Measurements from ENCODE around the gene ADAMTS9.

ADAMTS9 gene

DNA sequence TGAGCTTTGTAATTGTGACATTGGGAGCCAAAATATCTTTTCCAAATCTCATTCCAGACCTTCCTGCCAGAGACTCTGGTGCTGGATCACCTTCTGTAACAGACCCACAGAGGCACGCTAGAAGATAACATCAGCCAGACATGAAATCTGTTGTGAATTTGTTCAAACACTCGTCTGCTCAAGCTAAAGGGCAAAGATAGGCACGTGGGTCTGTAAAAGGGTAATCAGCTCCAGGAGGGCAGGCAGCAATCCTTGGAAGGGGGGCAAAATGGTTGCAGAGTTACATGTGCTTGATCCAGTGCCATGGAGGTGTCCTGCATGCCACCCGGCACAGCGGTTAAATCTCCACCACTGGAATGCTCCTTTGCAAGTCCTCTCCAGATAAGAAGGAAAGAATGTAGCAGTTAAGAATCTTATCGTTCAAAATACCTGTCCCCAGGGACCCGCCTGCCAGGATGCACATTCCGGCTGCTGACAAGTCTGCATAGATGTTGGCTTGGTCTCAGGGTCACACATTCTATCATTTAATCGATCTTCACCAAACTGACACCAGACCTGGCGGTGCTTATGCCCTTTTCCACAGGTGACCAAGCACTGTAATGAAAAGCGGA is 74.8 kb downstream of the ADAMTS9 start:
- DNase-seq, result no peak

DNA sequence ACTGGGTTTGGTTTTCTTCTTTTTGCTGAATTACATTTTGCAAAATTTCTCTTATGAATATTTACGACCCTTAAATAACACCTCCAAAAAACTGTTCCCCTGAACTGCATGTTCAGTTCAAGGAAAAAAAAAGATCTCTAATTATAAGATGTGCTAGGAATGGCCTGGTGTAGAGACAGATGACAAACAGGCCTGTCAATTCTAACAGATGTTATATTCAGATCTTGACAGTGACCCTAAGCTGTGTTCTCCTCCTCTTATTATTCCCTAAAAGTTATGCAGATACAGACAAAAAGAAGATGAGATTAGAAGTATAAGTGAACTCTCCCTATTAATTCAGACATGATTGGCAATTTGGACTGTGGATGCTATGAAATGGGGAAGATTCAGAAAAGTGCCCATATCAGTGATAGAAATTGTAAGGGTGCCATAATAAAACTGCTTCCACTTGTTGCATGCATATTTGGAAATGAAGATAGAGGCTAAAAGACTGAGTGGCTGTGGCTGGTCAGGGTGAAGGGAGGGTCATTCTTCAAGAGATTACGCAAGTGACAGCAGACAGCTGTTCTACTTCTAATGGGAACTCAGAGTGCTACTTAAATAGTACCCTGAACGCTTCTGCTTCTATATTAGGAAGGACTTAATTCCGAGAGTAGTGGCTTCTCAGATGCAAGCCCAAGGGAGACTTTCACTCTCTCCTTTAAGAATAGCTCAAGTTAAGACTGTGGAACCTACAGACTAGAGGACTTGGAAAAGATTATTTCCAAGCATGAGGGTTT is 75.5 kb downstream of the ADAMTS9 start:
- DNase-seq, result no peak

DNA sequence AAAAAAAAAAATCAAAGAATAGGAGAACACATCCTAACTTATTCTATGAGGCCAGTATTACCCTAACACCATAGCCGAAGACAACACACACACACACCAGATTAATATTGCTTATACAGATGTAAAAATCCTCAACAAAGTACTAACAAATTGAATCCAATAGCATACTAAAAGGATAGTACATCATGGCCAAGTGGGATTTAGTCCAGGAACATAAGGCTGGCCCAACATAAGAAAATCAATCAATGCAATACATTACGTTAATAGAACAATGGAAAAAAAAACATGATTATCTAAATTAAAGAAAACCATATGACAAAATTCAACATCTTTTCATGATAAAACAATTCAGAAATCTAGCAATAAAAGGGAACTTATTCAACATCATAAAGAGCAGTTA is 79.1 kb downstream of the ADAMTS9 start:
- DNase-seq, result no peak

DNA sequence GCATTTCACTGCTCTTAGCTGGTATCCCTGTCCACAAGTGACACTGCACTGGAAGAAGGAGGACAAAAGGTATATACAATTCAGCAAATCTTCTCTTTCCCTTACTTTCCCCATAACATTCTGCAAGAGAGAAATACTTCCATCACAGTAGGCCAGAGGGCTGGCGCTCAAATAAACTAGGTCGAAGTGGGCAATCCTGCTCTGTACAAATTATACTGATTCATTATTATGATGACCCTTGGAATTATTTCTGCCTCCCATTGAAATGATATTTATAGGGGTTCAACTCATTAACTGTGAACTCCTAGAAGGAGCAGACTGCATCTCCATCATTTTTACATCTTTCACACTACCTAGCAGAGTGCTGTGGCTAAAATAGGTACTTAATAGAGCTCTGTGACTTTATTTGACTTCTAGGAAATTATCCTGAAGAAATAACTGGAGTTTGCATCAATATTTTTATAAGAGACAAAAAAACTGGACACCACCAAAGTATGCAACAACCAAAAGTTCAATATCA is 80.7 kb downstream of the ADAMTS9 start:
- no peak for DNase-seq

DNA sequence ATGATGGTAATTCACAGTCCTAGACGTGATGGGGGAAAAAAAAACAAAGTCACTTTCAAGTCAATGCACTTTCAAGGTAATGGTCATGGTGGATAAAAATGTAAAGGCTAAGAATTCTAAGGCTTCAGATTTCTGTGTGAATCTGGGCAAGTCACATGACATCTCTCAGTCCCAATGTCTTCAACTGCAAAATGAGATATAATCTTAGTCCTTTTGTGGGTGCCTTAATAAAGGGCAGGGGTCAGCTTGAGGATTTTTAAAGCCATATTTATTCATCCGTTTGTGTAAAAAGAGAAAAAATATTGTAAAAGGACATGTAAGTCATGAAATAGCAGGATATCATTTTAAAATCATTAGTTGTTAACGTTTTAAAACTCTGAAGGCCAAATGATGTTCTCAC is 83.5 kb downstream of the ADAMTS9 start:
- DNase-seq, result no peak

DNA sequence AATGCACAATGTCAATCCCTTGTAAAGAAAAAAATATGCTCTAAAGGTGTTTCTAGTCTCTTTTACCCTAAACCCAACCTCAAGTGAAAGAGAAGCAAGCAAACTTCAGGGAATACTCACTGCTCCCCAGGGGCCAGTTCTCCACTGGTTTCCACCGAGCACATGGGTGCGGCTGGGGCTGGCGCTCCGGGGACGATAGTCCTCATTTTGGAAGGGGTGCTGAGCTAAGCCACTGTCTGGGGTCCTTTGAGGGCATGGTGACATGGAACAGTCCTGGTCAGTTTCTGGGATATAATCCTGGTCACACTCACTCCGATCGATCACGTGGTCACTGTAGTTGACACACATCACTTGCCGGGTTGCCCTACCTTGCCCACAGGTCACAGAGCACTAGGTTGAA is 86.0 kb downstream of the ADAMTS9 start:
- no peak for DNase-seq

DNA sequence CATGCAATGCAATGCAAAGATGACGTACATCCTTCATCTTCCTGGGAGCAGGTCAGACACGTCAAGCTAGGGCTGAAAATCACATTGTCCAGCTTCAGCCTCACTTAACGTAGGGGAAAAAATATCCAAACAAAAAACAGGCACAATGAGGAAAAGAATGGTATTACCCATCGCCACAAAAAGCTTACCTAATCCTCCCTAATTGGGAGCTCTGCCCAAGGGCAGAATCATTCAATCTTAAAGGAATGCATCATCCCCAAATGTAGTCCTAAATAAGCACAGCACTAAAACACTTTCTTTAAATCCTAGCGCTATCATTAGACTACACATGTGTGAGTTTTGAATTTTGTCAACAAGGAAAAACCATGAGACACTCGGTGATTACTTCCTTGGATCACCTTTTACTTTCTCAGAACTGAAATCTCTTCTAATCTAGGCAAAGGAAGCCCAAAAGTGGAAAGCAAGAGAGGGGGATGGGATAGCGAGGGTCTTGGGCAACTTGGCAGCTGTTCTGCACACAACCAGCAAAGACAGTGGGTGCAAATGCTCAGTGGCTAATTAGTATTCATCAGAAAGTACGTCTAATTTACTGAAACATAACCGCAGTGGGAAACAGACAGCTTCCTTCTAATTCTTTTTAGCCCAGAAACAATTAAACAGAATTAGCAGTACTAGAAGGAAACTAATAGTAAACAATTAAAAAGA is 87.4 kb downstream of the ADAMTS9 start:
- no peak for DNase-seq

DNA sequence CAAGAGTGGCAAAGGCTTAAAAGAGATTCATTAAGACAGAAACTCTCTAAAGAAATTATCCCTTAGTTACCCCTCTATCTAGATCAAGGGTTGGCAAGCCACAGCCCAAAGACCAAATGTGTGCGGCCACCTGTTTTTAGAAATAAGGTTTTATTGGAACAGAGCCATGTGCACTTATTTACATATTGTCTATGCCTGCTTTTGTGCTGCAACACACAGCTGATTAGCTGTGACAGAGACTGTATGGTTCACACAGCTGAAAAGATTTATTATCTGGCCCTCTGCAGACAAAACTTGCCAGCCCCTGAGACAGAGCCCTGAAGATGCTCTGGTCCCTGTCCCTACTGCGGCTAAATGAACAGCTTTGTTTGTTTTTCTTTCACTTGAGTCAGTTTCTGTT is 88.1 kb downstream of the ADAMTS9 start:
- DNase-seq, result no peak

DNA sequence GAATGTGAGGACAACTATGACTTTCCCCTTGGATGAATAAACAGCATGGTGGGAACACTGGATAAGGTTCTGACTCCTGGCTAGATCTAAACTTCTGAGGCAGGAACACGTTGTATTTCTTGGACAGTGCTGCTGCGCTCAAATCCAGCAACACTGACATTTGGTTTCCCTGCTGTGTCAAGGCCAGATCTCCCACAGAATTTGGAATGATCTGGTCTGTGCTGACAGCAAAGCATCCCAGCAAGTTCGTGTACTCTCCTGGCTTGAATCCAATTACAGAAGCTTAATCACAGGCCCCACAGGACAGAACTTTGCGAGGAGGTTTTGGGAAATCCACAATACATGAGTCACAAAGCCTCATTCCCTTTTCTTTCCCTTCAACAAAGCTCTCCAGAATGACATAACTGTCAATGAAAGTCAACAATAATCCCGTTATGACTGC is 92.5 kb downstream of the ADAMTS9 start:
- no peak for DNase-seq

DNA sequence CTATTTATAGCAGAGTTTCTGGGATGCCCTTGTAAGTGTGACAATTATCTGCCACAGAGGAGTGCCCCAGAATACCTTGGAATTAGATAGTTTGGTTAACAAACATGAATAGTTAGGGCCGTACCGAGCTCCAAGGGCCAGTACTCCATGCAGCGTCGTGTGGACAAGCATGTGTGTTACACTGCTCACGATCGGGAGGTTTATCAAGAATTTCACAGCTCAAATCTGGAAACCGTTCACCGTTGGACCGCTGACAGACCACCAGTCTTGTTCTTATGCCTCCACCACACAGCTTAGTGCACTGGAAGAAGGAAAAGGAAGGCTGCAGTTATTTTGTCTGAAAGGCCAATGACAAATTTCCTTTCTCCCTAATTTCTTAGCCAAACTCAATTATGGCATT is 93.7 kb downstream of the ADAMTS9 start:
- DNase-seq, result no peak

DNA sequence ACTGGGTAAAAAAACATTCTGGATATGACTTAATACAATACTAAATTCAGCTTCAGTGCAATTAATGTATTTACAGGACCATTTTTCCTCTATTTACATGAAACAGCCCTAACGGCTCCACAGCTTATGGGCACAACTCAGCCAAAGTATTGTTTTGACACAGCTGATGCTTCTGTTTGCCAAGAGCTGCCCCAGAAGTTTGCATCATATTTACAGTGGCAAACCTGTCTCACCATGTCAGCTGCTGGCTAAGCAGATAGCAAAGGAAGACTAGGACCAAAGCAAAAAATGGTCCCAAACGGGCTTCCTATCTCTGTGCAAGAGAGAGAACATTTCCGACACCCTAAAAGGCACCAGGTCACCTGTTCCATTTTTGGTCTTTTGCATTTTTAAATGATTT is 94.5 kb downstream of the ADAMTS9 start:
- DNase-seq, result no peak

DNA sequence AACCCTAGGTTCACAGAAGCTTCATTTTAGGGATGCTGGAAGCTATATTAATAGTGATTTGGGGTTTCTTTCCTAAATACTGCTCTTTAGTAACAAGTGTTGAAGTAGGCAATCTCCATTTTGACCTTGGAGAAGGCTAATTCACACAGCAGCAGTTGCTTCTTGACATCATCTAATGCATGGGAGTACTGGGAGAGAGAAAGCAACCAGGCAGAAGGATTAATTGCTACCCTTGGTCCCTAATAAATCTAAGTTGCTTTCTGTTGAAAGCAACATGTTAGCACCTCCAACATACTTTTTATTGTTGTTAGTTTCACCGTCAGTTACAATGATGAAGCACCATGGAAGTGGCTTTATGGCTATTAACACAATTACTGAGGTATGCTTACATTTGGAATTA is 96.2 kb downstream of the ADAMTS9 start:
- no peak for DNase-seq

DNA sequence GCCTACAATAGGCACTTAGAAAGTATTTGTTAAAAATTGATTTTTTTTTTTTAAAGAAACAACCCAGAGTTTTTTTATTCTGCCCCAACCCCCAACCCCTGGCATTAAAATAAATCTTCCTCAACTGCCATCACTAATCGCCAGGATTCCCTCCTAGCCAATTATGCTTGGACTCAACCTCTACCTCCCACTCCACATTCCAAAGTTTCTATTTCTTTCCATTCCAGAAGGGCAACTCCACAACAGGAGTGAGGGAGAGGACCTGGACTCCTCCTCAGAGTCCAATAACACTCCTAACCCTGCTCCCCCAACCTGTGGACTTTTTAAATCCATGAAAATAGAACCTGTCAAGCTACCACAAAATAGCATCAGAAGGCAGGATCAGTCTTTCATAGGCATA is 99.4 kb downstream of the ADAMTS9 start:
- DNase-seq, result no peak

DNA sequence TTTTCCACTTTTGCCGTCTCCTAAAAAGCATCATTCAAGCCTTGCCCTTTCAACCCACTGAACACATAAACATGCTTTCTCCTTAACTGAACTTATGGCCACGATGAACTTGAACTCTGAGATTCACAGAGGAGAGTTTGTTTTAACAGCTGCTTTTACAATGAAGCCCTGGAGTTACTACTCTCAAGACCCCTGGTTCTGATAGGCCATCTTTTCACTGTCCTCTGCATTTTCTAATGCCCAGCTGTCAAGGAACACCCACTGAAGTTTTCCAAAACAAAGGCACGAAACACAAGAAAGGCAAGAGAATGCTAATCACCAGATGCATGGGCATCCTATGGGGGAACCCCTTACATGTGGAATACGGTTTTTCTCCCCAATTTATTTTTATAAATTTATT is 100.8 kb downstream of the ADAMTS9 start:
- DNase-seq, result no peak

DNA sequence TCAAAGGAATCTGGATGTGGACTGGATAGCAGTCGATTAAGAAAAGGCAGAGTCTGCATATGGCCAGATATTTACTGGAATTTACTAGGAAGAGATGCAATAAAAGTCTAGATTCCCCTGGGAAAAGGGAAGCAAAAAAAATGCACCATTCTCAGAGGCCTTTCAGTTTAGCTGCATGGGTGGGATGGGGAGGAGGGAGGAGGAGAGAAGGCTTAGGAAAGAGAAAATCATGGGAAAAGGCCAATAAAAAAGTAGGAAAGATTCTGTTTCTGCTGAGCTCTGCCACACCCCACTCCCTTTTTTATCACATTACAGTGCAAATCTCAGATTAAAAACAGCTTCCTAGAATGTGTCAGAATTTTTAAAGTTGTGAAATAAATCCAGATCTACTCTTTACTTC is 103.6 kb downstream of the ADAMTS9 start:
- no peak for DNase-seq

DNA sequence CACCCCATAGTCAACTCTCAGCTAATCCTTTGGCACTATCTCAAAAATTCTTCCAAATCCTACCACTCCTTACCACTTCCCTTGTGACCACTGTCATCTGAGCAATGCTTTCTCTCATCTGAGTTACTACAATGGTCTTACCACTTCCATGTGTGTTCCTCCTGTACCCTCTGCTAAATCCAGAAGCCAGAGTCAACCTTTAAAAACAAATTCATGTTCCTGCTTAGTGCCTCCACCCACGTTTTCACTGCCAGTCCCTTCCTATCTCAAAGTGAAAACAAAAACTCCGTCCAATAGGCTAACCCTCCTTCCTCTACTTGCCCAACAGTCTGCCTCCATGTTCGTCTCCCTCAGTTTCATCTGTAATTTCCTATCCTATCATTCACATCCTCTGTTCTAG is 109.0 kb downstream of the ADAMTS9 start:
- no peak for DNase-seq

DNA sequence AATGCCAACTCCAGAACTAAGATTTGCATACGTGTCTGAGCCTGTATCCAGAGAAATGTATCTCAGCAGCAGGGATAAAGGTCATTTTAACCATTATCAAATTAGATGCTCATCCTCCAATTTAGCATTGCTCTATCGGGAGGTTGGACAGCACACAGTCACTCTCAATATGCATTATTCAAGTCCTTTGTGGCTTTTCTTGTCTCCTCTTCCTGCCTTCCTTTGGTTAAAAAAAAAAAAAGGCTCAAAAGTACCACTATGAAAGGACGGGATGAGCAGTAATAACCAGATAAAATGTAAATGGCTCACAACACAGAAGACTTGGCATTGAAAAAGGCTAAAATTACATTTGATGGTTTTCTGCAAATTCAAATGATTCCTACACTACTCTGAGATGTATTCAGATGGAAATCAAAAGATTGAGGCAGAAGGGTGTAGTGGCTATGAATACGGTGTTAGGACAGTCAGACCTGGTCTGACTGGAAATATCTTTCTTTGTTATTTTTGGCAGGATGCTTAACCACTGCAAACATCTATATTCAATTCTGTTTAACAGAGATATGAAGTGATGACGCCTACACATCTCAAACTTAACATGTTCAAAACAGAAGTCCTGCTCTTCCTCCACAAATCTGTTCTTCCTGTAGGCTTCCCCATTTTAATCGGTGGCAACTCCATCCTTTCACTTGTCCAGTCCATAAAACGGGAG is 109.6 kb downstream of the ADAMTS9 start:
- DNase-seq, result no peak

DNA sequence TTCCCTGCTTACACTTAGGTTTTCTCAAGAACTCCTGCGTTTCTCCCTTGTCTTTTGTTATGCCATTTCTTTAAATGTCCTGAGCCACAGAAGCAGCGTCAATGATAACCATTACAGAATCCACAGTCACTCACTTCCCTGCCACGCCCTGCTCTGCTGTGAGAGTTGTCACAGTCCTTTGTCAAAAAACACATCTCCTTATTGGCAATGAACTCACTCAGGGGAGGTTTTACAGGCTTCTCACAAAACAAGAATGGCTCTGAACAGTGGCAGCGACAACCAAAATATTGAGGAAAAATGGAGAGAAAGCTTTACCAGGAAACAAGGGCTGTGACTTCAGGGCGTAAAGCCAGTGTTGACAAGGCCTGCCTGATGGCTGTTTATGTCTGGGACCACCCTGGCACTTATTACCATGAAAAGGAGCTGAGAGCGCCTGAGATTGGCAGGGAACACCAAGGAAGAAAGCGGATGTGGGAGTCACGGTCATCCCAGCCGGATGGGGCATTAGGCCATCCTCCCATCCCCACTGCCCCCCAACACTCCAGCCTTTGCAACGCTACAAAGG is 111.5 kb downstream of the ADAMTS9 start:
- no peak for DNase-seq

DNA sequence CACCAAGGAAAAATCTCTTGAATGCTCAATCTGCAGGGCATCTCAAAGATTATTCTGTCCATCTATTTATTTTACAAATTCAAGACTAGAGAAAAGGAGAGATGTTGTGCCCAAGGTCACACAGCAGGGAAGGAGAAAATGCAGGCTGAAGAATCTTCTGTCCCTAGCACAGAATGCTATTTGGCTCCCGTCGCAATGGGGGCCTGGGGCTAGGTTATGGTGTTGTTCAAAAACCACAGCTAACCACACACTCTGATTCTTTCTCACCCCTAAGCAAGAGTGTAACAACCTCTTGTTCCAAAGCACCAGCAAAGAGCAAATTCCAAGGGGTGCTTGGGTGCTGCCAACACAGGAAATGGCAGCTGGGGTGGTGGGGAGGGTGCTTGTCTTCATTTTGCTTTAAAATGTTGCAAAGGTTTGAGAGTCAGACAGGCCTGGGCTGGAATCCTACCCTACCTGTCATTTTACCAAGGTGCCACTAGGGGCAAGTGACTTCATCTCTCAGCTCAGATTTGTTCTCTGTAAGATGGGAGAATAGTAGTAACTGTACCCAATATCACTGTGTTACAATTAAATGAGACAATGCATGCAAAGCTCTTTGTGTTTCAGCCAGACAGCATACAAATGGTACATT is 112.5 kb downstream of the ADAMTS9 start:
- DNase-seq, result peak; percentile 3

DNA sequence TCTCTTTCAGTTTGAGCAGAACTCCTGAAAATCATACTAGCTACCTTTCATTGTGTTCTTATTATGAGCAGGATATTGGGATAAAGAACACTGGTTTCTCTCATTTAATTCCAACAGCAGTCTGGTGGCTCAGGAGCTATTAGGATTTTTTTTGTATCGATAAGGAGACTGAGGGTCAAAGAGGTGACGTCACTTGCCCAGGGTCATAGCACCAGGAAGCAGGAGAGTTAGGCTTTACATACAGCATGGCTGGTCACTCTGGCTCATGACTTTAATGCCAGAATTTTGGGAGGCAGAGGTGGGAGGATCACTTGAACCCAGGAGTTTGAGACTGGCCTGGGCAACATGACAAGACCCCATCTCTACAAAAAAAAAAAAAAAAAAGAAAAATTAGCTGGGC is 113.6 kb downstream of the ADAMTS9 start:
- DNase-seq, result no peak

DNA sequence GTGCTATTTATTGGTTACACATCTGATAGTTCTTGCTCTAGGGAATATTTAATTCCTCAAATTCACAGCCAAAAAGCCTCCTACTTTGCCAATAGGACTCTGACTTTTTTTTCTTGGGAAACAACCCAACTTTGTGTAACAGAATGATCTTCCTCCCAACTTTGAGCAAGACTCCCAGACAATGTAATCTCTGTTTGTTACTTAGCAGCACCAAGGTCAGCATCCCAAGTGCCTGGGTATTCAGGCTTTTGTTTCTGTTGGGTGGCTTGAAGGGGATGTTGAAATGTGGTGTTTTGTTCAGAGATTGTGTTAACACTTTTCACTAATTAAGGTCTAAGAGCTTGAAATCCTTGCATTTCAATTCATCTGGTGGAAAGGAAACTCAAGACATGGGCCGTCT is 115.8 kb downstream of the ADAMTS9 start:
- DNase-seq, result no peak

DNA sequence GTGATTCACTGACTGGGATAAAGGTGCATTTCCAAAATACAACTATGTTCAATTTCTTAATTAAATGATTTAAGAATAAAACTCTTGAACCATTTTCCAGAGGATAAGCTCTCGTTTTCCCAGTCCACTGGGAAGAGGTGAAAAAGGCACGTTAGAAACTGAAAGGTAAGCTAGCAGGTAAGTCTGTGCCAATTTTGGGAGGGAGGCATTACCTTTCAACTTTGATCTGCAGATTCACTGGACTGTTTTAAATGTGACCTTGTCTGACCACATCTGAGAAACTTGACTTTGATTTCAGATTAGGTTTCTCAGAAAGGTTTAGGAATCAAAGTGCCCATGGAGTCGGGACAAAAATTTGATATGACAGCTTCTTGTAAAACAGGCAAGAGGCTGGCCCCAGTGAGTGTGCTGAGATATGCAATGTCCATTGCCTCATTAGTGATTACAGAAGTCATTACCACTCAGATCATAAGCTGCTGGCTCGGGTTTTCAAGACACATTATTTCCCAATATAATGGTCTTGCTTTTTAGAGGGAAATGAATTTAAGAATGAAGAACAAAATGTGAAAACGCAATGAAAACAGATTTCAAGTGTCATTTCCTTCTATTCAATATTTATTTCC is 118.8 kb downstream of the ADAMTS9 start:
- no peak for DNase-seq
